HEK293 (cell line): ENCODE data around the gene SULT4A1.

Experiments used
- CTCF ChIP-seq: fragments of 450-650 bp; formaldehyde crosslinking; IDR thresholded peaks from 2 replicates; pipeline ENCODE4 v1.5.1; 2016; ENCODE audit warnings: missing biosample characterization, missing genetic modification characterization
- SP2 ChIP-seq: fragments of 450-650 bp; formaldehyde crosslinking; IDR thresholded peaks from 2 replicates; pipeline ENCODE4 v1.5.1; 2016; ENCODE audit warnings: missing biosample characterization, missing genetic modification characterization
- ZNF341 ChIP-seq: fragments of 450-650 bp; formaldehyde crosslinking; IDR thresholded peaks from 2 replicates; pipeline ENCODE4; 2016; ENCODE audit warnings: low read depth, missing biosample characterization, missing genetic modification characterization
- ZNF558 ChIP-seq: fragments of 450-650 bp; formaldehyde crosslinking; IDR thresholded peaks from 2 replicates; pipeline ENCODE4 v1.5.1; 2016; ENCODE audit warnings: missing biosample characterization, missing genetic modification characterization
- TF ChIP-seq, protein P1 (sequence below): fragments of 450-650 bp; formaldehyde crosslinking; IDR thresholded peaks from 2 replicates; pipeline ENCODE4 v1.5.1; 2016; ENCODE audit warnings: missing biosample characterization, missing genetic modification characterization

DNA sequence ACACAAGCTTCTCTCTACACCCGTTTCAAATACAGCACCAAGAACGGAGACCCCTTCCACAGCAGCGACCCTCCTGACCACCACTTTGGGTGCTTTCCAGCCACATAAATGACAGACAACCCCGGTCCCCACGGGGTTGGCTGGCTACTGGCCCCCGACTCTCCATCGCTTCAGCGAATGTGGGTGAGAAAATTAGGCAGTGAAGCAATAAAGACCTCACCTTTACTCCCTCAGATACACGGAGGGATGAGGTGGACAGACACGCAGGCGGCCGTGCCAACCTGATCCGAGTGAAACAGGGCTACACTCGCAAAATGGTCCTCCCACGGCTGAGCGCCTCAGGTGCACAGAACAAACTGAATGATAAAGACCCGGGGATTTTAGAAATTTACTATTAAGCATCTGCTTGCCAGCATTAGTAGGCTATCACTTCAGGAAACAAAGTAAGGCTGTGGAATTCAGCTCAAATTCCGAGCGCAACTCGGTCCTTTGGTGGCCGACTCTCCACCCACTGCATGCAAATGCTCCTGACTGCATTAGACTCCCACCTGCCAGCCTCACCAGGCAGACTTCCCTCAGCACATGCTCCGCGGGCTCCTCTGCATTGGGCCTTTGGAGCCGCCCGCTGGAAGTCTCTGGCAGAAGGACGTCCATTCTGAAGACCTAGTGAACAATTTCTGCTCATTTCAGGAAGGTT, 37.4 kb downstream of the SULT4A1 start:
- no peak for TF ChIP-seq ZNF558 (tag by site-specific recombination)
- no peak for TF ChIP-seq CTCF
- TF ChIP-seq ZNF341 (tag by site-specific recombination) = no peak
- TF ChIP-seq, protein P1, sequence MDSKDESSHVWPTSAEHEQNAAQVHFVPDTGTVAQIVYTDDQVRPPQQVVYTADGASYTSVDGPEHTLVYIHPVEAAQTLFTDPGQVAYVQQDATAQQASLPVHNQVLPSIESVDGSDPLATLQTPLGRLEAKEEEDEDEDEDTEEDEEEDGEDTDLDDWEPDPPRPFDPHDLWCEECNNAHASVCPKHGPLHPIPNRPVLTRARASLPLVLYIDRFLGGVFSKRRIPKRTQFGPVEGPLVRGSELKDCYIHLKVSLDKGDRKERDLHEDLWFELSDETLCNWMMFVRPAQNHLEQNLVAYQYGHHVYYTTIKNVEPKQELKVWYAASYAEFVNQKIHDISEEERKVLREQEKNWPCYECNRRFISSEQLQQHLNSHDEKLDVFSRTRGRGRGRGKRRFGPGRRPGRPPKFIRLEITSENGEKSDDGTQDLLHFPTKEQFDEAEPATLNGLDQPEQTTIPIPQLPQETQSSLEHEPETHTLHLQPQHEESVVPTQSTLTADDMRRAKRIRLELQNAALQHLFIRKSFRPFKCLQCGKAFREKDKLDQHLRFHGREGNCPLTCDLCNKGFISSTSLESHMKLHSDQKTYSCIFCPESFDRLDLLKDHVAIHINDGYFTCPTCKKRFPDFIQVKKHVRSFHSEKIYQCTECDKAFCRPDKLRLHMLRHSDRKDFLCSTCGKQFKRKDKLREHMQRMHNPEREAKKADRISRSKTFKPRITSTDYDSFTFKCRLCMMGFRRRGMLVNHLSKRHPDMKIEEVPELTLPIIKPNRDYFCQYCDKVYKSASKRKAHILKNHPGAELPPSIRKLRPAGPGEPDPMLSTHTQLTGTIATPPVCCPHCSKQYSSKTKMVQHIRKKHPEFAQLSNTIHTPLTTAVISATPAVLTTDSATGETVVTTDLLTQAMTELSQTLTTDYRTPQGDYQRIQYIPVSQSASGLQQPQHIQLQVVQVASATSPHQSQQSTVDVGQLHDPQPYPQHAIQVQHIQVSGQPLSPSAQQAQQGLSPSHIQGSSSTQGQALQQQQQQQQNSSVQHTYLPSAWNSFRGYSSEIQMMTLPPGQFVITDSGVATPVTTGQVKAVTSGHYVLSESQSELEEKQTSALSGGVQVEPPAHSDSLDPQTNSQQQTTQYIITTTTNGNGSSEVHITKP (tag by site-specific recombination) = no peak
- TF ChIP-seq SP2 (tag by site-specific recombination) = no peak
